ENCODE data around the gene LHX3.

The LHX3 gene

GRCh38 chr9:136205707-136205992, 722 bp upstream of the LHX3 start:
- DNase-seq = no peak

GRCh38 chr9:136204145-136204805, 653 bp downstream of the LHX3 start:
- no peak for DNase-seq

- no peak for DNase-seq
Measured at GRCh38 chr9:136203408-136204144, 1.4 kb downstream of the LHX3 start.

GRCh38 chr9:136202454-136203407, 2.2 kb downstream of the LHX3 start:
- no peak for DNase-seq

GRCh38 chr9:136201609-136202453, 3.1 kb downstream of the LHX3 start:
- no peak for DNase-seq

- no peak for DNase-seq
Measured at GRCh38 chr9:136201174-136201573, 3.8 kb downstream of the LHX3 start.

- DNase-seq = no peak
Measured at GRCh38 chr9:136200424-136200823, 4.5 kb downstream of the LHX3 start.

- no peak for DNase-seq
Measured at GRCh38 chr9:136199391-136200288, 5.3 kb downstream of the LHX3 start.

- DNase-seq = no peak
Measured at GRCh38 chr9:136198605-136199083, 6.3 kb downstream of the LHX3 start.

- DNase-seq = no peak
Measured at GRCh38 chr9:136197930-136198604, 6.9 kb downstream of the LHX3 start.

- DNase-seq = no peak
Measured at GRCh38 chr9:136197084-136197875, 7.6 kb downstream of the LHX3 start.

GRCh38 chr9:136196404-136197083, 8.4 kb downstream of the LHX3 start:
- peak in 1 of 2 experiments; percentile 47 for DNase-seq

GRCh38 chr9:136194540-136194939, 10.4 kb downstream of the LHX3 start:
- DNase-seq = no peak

- DNase-seq = no peak
Measured at GRCh38 chr9:136193891-136194279, 11.0 kb downstream of the LHX3 start.

- no peak for DNase-seq
Measured at GRCh38 chr9:136193127-136193890, 11.6 kb downstream of the LHX3 start.

GRCh38 chr9:136192289-136193126, 12.4 kb downstream of the LHX3 start:
- no peak for DNase-seq

GRCh38 chr9:136191960-136192286, 13.0 kb downstream of the LHX3 start:
- no peak for DNase-seq
